ENCODE data around the gene EMILIN3. TPM values are rescaled to one million over a fixed set of nuclear protein-coding genes. Genes with fewer than 3 reads are reported as not detected.
"Not testable (repeated sequence)": the region's sequence is repeated elsewhere in the genome, so short reads cannot be mapped to it uniquely, and the experiment has no call there.

Gene EMILIN3
- total RNA-seq, 1 donor from 2014 or later, result 0.58 TPM

GRCh38 chr20:41317546-41318270 lies 48.9 kb downstream of the EMILIN3 start, which contains the start of gene ZHX3:
TSS of gene ZHX3 (minus strand) at chr20:41317731. CDS start at chr20:41204916, 112,815 bp downstream.
- H3K9me3 Mint-ChIP-seq, result no peaks in the 10 kb centered on the region
- intact Hi-C loops (cut with micrococcal nuclease), result loop anchor here (1.0 to 10.0 kb wide), 7 partner anchors 12 to 375 kb away; partner anchors contain the start of genes CHD6, LPIN3 and TOP1
- H3K27ac Mint-ChIP-seq, result peak within 1 kb of the TSS; percentile 87
- peaks cover 20% of the 10 kb centered on the region for H3K4me1 Mint-ChIP-seq
- H3K4me3 Mint-ChIP-seq, result peak within 1 kb of the TSS; percentile 88
- no peaks in the 10 kb centered on the region for H3K36me3 Mint-ChIP-seq (ENCODE audit: low read depth)
- H3K27me3 Mint-ChIP-seq, result peaks cover 8% of the 10 kb centered on the region
- DNase-seq, result peak; percentile 99

- Mint-ChIP-seq H3K4me3 (peak overlapping the region; percentile 88), H3K9me3 (no peaks in the 10 kb centered on the region), H3K27me3 (peaks cover 8% of the 10 kb centered on the region), H3K36me3 (ENCODE audit: low read depth) (no peaks in the 10 kb centered on the region), H3K27ac (peak overlapping the region; percentile 87), H3K4me1 (peaks cover 20% of the 10 kb centered on the region)
- intact Hi-C loops (cut with micrococcal nuclease), result loop anchor here (1.0 to 10.0 kb wide), 7 partner anchors 12 to 376 kb away; partner anchors contain the start of genes CHD6, LPIN3 and TOP1
- peak; percentile 88 for DNase-seq
These were observed 49.7 kb downstream of the EMILIN3 start for GRCh38 chr20:41316602-41317545.

GRCh38 chr20:41316051-41316450 lies 50.6 kb downstream of the EMILIN3 start:
- Mint-ChIP-seq H3K27me3 (peaks cover 8% of the 10 kb centered on the region), H3K27ac (no peak overlapping the region), H3K9me3 (no peaks in the 10 kb centered on the region), H3K4me1 (peaks cover 20% of the 10 kb centered on the region), H3K4me3 (peak overlapping the region; percentile 88), H3K36me3 (ENCODE audit: low read depth) (no peaks in the 10 kb centered on the region)
- intact Hi-C loops (cut with micrococcal nuclease), result loop anchor here (2.0 to 10.0 kb wide), 3 partner anchors 291 to 377 kb away; partner anchors contain the start of genes CHD6 and TOP1
- no peak for DNase-seq

- Mint-ChIP-seq H3K4me1 (peaks cover 20% of the 10 kb centered on the region), H3K9me3 (no peaks in the 10 kb centered on the region), H3K4me3 (no peak overlapping the region), H3K27me3 (peaks cover 6% of the 10 kb centered on the region), H3K27ac (no peak overlapping the region), H3K36me3 (ENCODE audit: low read depth) (no peaks in the 10 kb centered on the region)
- intact Hi-C loops (cut with micrococcal nuclease), result loop anchor here (10.0 kb wide), 1 partner anchor 290 kb away; the partner anchor contains the start of gene TOP1
- no peak for DNase-seq
These were observed 52.2 kb downstream of the EMILIN3 start for GRCh38 chr20:41314386-41314785.

- intact Hi-C loops (cut with micrococcal nuclease), result loop anchor here (10.0 kb wide), 1 partner anchor 287 kb away; the partner anchor contains the start of gene TOP1
- H3K9me3 Mint-ChIP-seq; H3K4me3 Mint-ChIP-seq; DNase-seq; H3K36me3 Mint-ChIP-seq (ENCODE audit: low read depth); H3K27me3 Mint-ChIP-seq; H3K27ac Mint-ChIP-seq: not testable (repeated sequence)
- peaks cover 12% of the 10 kb centered on the region for H3K4me1 Mint-ChIP-seq
These were observed 54.6 kb downstream of the EMILIN3 start for GRCh38 chr20:41312009-41312408.

Other genes with a start within 250 kb of the EMILIN3 start
- gene PLCG1, start 229.3 kb downstream of the EMILIN3 start, total RNA-seq, result 246 and 255 TPM in 2 replicates
- gene ZHX3, start 49.1 kb downstream of the EMILIN3 start, total RNA-seq, result 11.2 and 11.7 TPM in 2 replicates
- gene LPIN3, start 26.0 kb downstream of the EMILIN3 start, total RNA-seq, result 1.2 and 1.6 TPM in 2 replicates

Measured in activated CD4-positive, alpha-beta T cell treated with anti-CD3 and anti-CD28 coated beads, Interleukin-2, amount 10 ng/mL, durations not matched to agents 24 days and 14 days (primary cell).